CD14-positive monocyte (primary cell): ENCODE measurements around the gene ARRDC3. TPM values are rescaled to one million over a fixed set of nuclear protein-coding genes. Genes with fewer than 3 reads are reported as not detected.

ENCODE experiments used
- DNase-seq, 3 donors: peaks; one replicate each; pipeline ENCODE4 v3.0.0-alpha.2; 2011 to 2022
- H2AFZ ChIP-seq: 2 replicates; pipeline ENCODE4 v1.6.0; 2012; ENCODE audit warnings: mild to moderate bottlenecking, low read depth, low read length, inconsistent platforms; ENCODE audit not compliant: insufficient read depth, poor library complexity, severe bottlenecking
- H3K27ac ChIP-seq, 2 donors: 1 replicate in 1 of 2; 2 replicates in 1 of 2; pipeline ENCODE4 v1.5.1; 2012 to 2013; ENCODE audit warnings: low read length in 2 of 2, control low read depth in 1 of 2, inconsistent platforms in 1 of 2, low read depth in 1 of 2, mild to moderate bottlenecking in 1 of 2
- H3K27me3 ChIP-seq, 2 donors: one replicate each; pipeline versions ENCODE4 v1.6.0 to v1.6.1; 2011 to 2013; ENCODE audit warnings: low read length in 2 of 2; ENCODE audit not compliant: control insufficient read depth in 2 of 2, insufficient read depth in 2 of 2
- H3K36me3 ChIP-seq, 2 donors: replicated peaks in 1 of 2; 1 replicate in 1 of 2; 2 replicates in 1 of 2; pipeline versions ENCODE4 v1.5.1 to v1.6.1; 2012 to 2013; ENCODE audit warnings: low read length in 2 of 2, control low read depth in 1 of 2, inconsistent platforms in 1 of 2, mild to moderate bottlenecking in 1 of 2; ENCODE audit not compliant: insufficient read depth in 2 of 2, control insufficient read depth in 1 of 2
- H3K4me1 ChIP-seq, 2 donors: 1 replicate in 1 of 2; 2 replicates in 1 of 2; pipeline versions ENCODE4 v1.5.1 to v1.6.1; 2012 to 2013; ENCODE audit warnings: low read length in 2 of 2, control low read depth in 1 of 2, inconsistent platforms in 1 of 2, mild to moderate bottlenecking in 1 of 2, moderate library complexity in 1 of 2; ENCODE audit not compliant: insufficient read depth in 2 of 2, control insufficient read depth in 1 of 2
- H3K4me2 ChIP-seq: replicated peaks from 2 replicates; pipeline ENCODE3; 2012; ENCODE audit warnings: low read length, moderate library complexity, mild to moderate bottlenecking; ENCODE audit not compliant: poor library complexity, severe bottlenecking; ENCODE audit errors: extremely low read depth
- H3K4me3 ChIP-seq, 3 experiments: fragments of 200-600 bp in 1 of 3; sonication (generic) in 1 of 3; replicated peaks in 1 of 3; 1 replicate in 2 of 3; 2 replicates in 1 of 3; pipeline ENCODE4 v1.5.1; 2011 to 2013; ENCODE audit warnings: low read length in 3 of 3, mild to moderate bottlenecking in 3 of 3, control low read depth in 2 of 3, low read depth in 2 of 3, inconsistent platforms in 1 of 3, moderate library complexity in 1 of 3
- H3K79me2 ChIP-seq: 2 replicates; pipeline ENCODE4 v1.6.0; 2012; ENCODE audit warnings: mild to moderate bottlenecking, control low read depth, inconsistent platforms, low read length, moderate library complexity; ENCODE audit not compliant: insufficient read depth
- H3K9ac ChIP-seq: 2 replicates; pipeline ENCODE4 v1.6.0; 2017; ENCODE audit warnings: low read length, mild to moderate bottlenecking; ENCODE audit not compliant: insufficient read depth, poor library complexity, severe bottlenecking
- H3K9me3 ChIP-seq, 2 donors: replicated peaks in 1 of 2; 1 replicate in 1 of 2; 2 replicates in 1 of 2; pipeline versions ENCODE4 v1.5.1 to v1.6.1; 2012 to 2013; ENCODE audit warnings: low read length in 2 of 2, control low read depth in 1 of 2; ENCODE audit not compliant: control insufficient read depth in 1 of 2, insufficient read depth in 1 of 2
- H4K20me1 ChIP-seq: 2 replicates; pipeline ENCODE4 v1.6.0; 2012; ENCODE audit warnings: mild to moderate bottlenecking, low read length, control low read depth, moderate library complexity; ENCODE audit not compliant: insufficient read depth
- H3K27ac Mint-ChIP-seq, 7 donors: one replicate each; pipeline ENCODE4 v1.8.0; 2020; ENCODE audit warnings: mild to moderate bottlenecking in 7 of 7, mixed read lengths in 7 of 7, moderate library complexity in 6 of 7, inconsistent platforms in 2 of 7
- H3K27me3 Mint-ChIP-seq, 3 donors: one replicate each; pipeline ENCODE4 v1.8.0; 2021 to 2022; ENCODE audit warnings: low read depth in 3 of 3, mild to moderate bottlenecking in 3 of 3, mixed read lengths in 3 of 3, moderate library complexity in 3 of 3, inconsistent platforms in 1 of 3
- H3K36me3 Mint-ChIP-seq, 2 donors: one replicate each; pipeline ENCODE4 v1.8.0; 2020; ENCODE audit warnings: mixed read lengths in 2 of 2, inconsistent platforms in 1 of 2, mild to moderate bottlenecking in 1 of 2
- H3K4me1 Mint-ChIP-seq: one replicate; pipeline ENCODE4 v1.8.0; 2020; ENCODE audit warnings: mild to moderate bottlenecking, mixed read lengths
- H3K4me3 Mint-ChIP-seq, 2 donors: one replicate each; pipeline ENCODE4 v1.8.0; 2020; ENCODE audit warnings: mild to moderate bottlenecking in 2 of 2, mixed read lengths in 2 of 2, moderate library complexity in 1 of 2
- H3K9me3 Mint-ChIP-seq, 7 donors: one replicate each; pipeline ENCODE4 v1.8.0; 2020 to 2022; ENCODE audit warnings: mixed read lengths in 7 of 7, mild to moderate bottlenecking in 6 of 7, moderate library complexity in 6 of 7, inconsistent platforms in 2 of 7
- WGBS: methylation state at CpG from one replicate; pipeline ENCODE4 v1.1.5; 2013; ENCODE audit warnings: missing lambda C conversion rate; ENCODE audit not compliant: insufficient coverage; 5-methylcytosine and 5-hydroxymethylcytosine counted together
- intact Hi-C, 2 donors: fragments of 100-400 bp; cut with micrococcal nuclease; formaldehyde crosslinking; loops; one replicate each; pipeline versions ENCODE4 v1.15.0 to v1.15.1; 2023
- polyA minus RNA-seq: library from RNA; depleted of rRNA, polyadenylated mRNA; stranded (reverse); fragments of >200 nt; gene quantifications from 2 replicates; pipeline ENCODE4 v1.2.3, GENCODE V29; 2012
- polyA plus RNA-seq, 3 donors: library from polyadenylated mRNA; depleted of rRNA in 1 of 3; unstranded in 2 of 3; stranded (reverse) in 1 of 3; fragments of 300-500 nt in 2 of 3; fragments of >200 nt in 1 of 3; fragmentation: Illumina TruSeq in 2 of 3; gene quantifications; 1 replicate in 2 of 3; 2 replicates in 1 of 3; pipeline ENCODE4 v1.2.3, GENCODE V29; 2012 to 2021
- total RNA-seq, 12 experiments: library from RNA in 1 of 12; stranded (reverse) in 1 of 12; fragments of 120-200 nt in 1 of 12; gene quantifications; one replicate each; pipeline ENCODE4 v1.2.4 and lab custom pipeline; 2013 to 2026; ENCODE audit warnings: mixed read lengths in 6 of 12, inconsistent platforms in 1 of 12
- TF ChIP-seq, protein P1 (sequence below): fragments of 200-600 bp; IDR thresholded peaks from one replicate; pipeline ENCODE4 v1.8.0; 2022; ENCODE audit warnings: antibody characterized with exemption, mild to moderate bottlenecking

ARRDC3 gene, protein sequence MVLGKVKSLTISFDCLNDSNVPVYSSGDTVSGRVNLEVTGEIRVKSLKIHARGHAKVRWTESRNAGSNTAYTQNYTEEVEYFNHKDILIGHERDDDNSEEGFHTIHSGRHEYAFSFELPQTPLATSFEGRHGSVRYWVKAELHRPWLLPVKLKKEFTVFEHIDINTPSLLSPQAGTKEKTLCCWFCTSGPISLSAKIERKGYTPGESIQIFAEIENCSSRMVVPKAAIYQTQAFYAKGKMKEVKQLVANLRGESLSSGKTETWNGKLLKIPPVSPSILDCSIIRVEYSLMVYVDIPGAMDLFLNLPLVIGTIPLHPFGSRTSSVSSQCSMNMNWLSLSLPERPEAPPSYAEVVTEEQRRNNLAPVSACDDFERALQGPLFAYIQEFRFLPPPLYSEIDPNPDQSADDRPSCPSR
- 185 TPM for total RNA-seq (2013)
- polyA plus RNA-seq (10 to 100 TPM; 43.3 to 68.0 (median 64.6) TPM), polyA minus RNA-seq (63.9 and 91.0 TPM in 2 replicates), total RNA-seq (lab: John Stamatoyannopoulos, UW) (130 to 621 (median 247) reads per million in 11 experiments)

DNA sequence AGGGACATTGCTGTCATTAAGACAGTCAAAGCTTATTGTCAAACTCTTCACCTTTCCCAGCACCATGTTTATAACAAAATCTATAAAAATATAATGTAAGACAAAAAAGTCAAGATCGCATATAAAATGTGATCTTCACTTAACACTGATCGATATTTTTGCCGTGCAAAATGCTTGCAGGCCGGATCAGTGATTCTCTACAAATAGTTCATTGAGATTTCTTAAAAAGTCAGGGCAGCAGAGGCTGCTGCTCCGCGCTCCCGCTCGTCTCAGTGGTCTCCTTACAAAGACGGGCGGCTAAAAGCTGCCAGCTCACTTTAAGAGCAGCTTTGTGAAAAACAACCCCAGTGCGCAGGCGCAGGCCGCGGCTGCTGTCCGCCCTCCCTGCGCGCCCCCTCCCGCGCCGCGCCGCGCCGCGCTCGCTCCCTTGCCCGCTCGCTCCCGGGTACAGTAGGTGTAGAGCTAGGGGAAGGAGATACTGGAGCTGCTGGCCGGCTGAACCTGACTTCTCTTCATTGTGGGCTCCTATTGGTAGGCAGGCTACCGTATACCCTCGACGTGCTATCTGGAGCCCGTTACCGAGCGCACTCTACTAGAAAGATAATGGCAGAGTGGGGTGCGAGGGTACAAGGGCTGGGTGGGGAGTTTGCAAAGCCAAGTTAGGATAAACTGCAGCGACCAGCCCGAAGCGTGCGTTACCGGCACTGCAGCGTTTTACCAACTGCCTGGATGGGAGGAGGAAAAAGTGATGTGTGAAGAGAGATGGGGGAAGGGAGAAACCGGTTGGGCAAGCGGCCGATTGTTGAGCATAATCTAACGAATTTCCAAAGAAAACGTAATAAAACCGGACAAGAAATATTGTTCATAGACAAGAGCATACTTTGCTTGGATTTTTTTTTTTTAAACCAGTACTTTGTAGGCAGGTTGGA, at the start of gene ARRDC3:
Gene ARRDC3, minus strand, starts transcription at position 291 of the 929 bp plus-strand sequence. Its CDS starts 225 bp downstream, at position 66.
- peak; percentile 92 to 96 (median 93) for DNase-seq
- Histone ChIP-seq H3K27me3 (no peaks in the 10 kb centered on the region), H3K36me3 (peaks cover 2 to 4% of the 10 kb centered on the region in 2 donors), H4K20me1 (peaks cover 5% of the 10 kb centered on the region), H3K79me2 (peaks cover 40% of the 10 kb centered on the region), H3K27ac (peak within 1 kb of the TSS; percentile 99 to 100), H2AFZ (peak within 1 kb of the TSS; percentile 67), H3K4me3 (peak within 1 kb of the TSS; percentile 88 to 100 (median 98)), H3K4me1 (peaks cover 20 to 25% of the 10 kb centered on the region in 2 donors), H3K9me3 (no peaks in the 10 kb centered on the region), H3K9ac (peak within 1 kb of the TSS; percentile 96), H3K4me2 (peak within 1 kb of the TSS; percentile 97)
- H3K36me3 Mint-ChIP-seq = peaks cover under 1 to 6% of the 10 kb centered on the region in 2 donors
- H3K9me3 Mint-ChIP-seq = peaks cover 0 to 1% (median 0%) of the 10 kb centered on the region in 7 donors
- H3K27me3 Mint-ChIP-seq = no peaks in the 10 kb centered on the region
- intact Hi-C loops = loop anchor here (5.0 to 10.0 kb wide), 5 partner anchors 71 to 281 kb away; no protein-coding TSS in a partner anchor
- H3K27ac Mint-ChIP-seq = peak within 1 kb of the TSS; percentile 88 to 99 (median 97)
- TF ChIP-seq, protein P1, sequence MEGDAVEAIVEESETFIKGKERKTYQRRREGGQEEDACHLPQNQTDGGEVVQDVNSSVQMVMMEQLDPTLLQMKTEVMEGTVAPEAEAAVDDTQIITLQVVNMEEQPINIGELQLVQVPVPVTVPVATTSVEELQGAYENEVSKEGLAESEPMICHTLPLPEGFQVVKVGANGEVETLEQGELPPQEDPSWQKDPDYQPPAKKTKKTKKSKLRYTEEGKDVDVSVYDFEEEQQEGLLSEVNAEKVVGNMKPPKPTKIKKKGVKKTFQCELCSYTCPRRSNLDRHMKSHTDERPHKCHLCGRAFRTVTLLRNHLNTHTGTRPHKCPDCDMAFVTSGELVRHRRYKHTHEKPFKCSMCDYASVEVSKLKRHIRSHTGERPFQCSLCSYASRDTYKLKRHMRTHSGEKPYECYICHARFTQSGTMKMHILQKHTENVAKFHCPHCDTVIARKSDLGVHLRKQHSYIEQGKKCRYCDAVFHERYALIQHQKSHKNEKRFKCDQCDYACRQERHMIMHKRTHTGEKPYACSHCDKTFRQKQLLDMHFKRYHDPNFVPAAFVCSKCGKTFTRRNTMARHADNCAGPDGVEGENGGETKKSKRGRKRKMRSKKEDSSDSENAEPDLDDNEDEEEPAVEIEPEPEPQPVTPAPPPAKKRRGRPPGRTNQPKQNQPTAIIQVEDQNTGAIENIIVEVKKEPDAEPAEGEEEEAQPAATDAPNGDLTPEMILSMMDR = no peak
- WGBS = 0% methylated on average over 39 of the region's 49 CpGs
- H3K4me3 Mint-ChIP-seq = peak within 1 kb of the TSS; percentile 97 to 98
- peaks cover 15% of the 10 kb centered on the region for H3K4me1 Mint-ChIP-seq

DNA sequence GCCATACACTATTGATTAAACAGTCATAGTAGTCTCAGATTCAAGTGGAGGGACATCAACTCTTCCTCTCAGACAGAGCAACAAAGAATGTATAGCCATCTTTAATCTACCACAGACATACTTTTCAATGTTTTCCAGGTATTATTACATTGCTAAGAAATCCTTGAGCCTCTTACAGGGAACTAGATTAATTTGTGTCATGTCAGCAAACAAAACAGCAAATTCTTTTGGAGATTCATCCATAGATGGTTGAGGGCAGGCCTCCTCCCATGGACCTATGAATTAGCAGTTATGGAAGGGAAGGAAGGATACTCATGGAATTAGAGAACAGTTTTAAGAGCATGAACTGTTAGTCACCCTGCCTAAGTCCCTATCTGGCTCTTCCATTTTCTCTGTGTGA, 47.8 kb upstream of the ARRDC3 start:
- TF ChIP-seq, protein P1 = no peak
- no peak overlapping the region for H3K4me3 ChIP-seq
- H3K27me3 ChIP-seq = no peaks in the 10 kb centered on the region
- no peaks in the 10 kb centered on the region for H3K79me2 ChIP-seq
- H2AFZ ChIP-seq = no peak overlapping the region
- Mint-ChIP-seq H3K36me3 (peaks cover 0 to 4% of the 10 kb centered on the region in 2 donors), H3K4me1 (no peaks in the 10 kb centered on the region), H3K27me3 (peaks cover 0 to 2% (median 0%) of the 10 kb centered on the region in 3 donors), H3K9me3 (peaks cover 5 to 17% (median 12%) of the 10 kb centered on the region in 7 donors), H3K27ac (peak overlapping the region in 1 of 7 donors; percentile 65), H3K4me3 (no peak overlapping the region)
- no peak overlapping the region for H3K27ac ChIP-seq
- H4K20me1 ChIP-seq = no peaks in the 10 kb centered on the region
- DNase-seq = no peak
- intact Hi-C loops = no loop called here
- H3K4me1 ChIP-seq = no peaks in the 10 kb centered on the region
- H3K9ac ChIP-seq = no peak overlapping the region
- H3K36me3 ChIP-seq = no peaks in the 10 kb centered on the region
- no peak overlapping the region for H3K4me2 ChIP-seq
- H3K9me3 ChIP-seq = peaks cover 3 to 13% of the 10 kb centered on the region in 2 donors
